ENCODE results near the gene FAS. TPM values are rescaled to one million over a fixed set of nuclear protein-coding genes. Genes with fewer than 3 reads are reported as not detected.

Gene FAS
- total RNA-seq, 4 donors from 2014 or later = 10.0 to 27.2 (median 23.6) TPM

- no peak for TF ChIP-seq CTCF (IDR thresholded peaks at IDR 0.05; ENCODE audit: low read depth)
Measured at GRCh38 chr10:88949912-88950837, 40.4 kb upstream of the FAS start.

- no peak for TF ChIP-seq CTCF (IDR thresholded peaks at IDR 0.05; ENCODE audit: low read depth)
Measured at GRCh38 chr10:88952647-88953111, 37.9 kb upstream of the FAS start, which contains the start of gene ACTA2. Gene ACTA2 (minus strand): TSS chr10:88952773. CDS start chr10:88948930, 3,843 bp downstream.

GRCh38 chr10:88953662-88954061, 36.9 kb upstream of the FAS start:
- no peak for TF ChIP-seq CTCF (IDR thresholded peaks at IDR 0.05; ENCODE audit: low read depth)

- TF ChIP-seq CTCF (IDR thresholded peaks at IDR 0.05; ENCODE audit: low read depth) = no peak
Measured at GRCh38 chr10:88954458-88955083, 36.0 kb upstream of the FAS start.

GRCh38 chr10:88957381-88957780, 33.2 kb upstream of the FAS start:
- TF ChIP-seq CTCF (IDR thresholded peaks at IDR 0.05; ENCODE audit: low read depth) = no peak

- TF ChIP-seq CTCF (IDR thresholded peaks at IDR 0.05; ENCODE audit: low read depth) = no peak
Measured at GRCh38 chr10:88958721-88959120, 31.9 kb upstream of the FAS start.

GRCh38 chr10:88960802-88961201, 29.8 kb upstream of the FAS start:
- no peak for TF ChIP-seq CTCF (IDR thresholded peaks at IDR 0.05; ENCODE audit: low read depth)
